Transverse colon (tissue), 4 donors: Measurements from ENCODE around the gene TMEM131L.

Experiments used
- POLR2A ChIP-seq: fragments of 450-650 bp; IDR thresholded peaks from one replicate; pipeline ENCODE4 v1.6.1; 2016; ENCODE audit warnings: antibody characterized with exemption, mild to moderate bottlenecking, moderate library complexity
- POLR2AphosphoS5 ChIP-seq, 3 donors: sonication (generic); formaldehyde crosslinking; IDR thresholded peaks; one replicate each; pipeline ENCODE4 v1.6.1; 2016; ENCODE audit warnings: antibody characterized with exemption in 3 of 3
- TF ChIP-seq, protein P1 (sequence below), 5 experiments: fragments of 200-600 bp in 3 of 5; fragments of 450-650 bp in 2 of 5; sonication (generic) in 3 of 5; IDR thresholded peaks; 1 replicate in 2 of 5; 2 replicates in 3 of 5; pipeline ENCODE4 v1.5.1; 2016 to 2017; ENCODE audit warnings: antibody characterized with exemption in 5 of 5, inconsistent platforms in 3 of 5, mild to moderate bottlenecking in 2 of 5, moderate library complexity in 1 of 5

DNA sequence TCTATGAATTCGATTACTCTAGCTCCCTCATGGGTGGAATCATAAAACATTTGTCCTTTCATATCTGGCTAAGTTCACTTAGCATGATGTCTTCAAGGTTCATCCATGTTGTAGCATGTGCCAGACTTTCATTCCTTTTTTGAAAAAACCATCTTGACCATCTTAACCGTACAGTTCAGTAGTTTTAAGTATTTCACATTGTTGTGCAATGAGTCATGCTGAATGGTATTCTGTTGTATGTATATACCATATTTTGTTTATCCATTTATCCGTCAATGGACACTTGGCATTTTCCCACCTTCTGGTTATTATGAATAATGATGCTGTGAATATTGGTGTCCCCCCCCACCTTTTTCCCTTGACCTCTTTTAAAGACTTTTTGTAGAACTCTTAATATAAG is 145.5 kb downstream of the TMEM131L start:
- no peak for TF ChIP-seq POLR2A
- TF ChIP-seq, protein P1, sequence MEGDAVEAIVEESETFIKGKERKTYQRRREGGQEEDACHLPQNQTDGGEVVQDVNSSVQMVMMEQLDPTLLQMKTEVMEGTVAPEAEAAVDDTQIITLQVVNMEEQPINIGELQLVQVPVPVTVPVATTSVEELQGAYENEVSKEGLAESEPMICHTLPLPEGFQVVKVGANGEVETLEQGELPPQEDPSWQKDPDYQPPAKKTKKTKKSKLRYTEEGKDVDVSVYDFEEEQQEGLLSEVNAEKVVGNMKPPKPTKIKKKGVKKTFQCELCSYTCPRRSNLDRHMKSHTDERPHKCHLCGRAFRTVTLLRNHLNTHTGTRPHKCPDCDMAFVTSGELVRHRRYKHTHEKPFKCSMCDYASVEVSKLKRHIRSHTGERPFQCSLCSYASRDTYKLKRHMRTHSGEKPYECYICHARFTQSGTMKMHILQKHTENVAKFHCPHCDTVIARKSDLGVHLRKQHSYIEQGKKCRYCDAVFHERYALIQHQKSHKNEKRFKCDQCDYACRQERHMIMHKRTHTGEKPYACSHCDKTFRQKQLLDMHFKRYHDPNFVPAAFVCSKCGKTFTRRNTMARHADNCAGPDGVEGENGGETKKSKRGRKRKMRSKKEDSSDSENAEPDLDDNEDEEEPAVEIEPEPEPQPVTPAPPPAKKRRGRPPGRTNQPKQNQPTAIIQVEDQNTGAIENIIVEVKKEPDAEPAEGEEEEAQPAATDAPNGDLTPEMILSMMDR (IDR thresholded peaks at IDR 0.05) = no peak
- no peak for TF ChIP-seq POLR2AphosphoS5 (IDR thresholded peaks at IDR 0.05)
